AG08395 (cell line): ENCODE measurements around the gene SLC23A1.
A peak's percentile ranks its signal among the peaks of the same experiment; 100 is the strongest.
"Not testable (repeated sequence)": the region's sequence is repeated elsewhere in the genome, so short reads cannot be mapped to it uniquely, and the experiment has no call there.

ENCODE experiments used
- DNase-seq: peaks from one replicate; pipeline ENCODE4 v3.0.0; 2012; ENCODE audit warnings: mixed read lengths, low spot score

Gene SLC23A1

GRCh38 chr5:139389701-139390638 lies 6.9 kb upstream of the SLC23A1 start, which contains the start of gene MZB1:
Gene MZB1 (minus strand): TSS chr5:139389913. CDS start chr5:139389856, 57 bp downstream.
- no peak for DNase-seq

GRCh38 chr5:139388198-139388821 lies 5.2 kb upstream of the SLC23A1 start:
- DNase-seq = peak; percentile 58

- DNase-seq = no peak
These were observed 4.6 kb upstream of the SLC23A1 start for GRCh38 chr5:139387611-139388197.

- DNase-seq = not testable (repeated sequence)
These were observed 3.9 kb upstream of the SLC23A1 start for GRCh38 chr5:139386956-139387355.

GRCh38 chr5:139386050-139386438 lies 2.9 kb upstream of the SLC23A1 start:
- DNase-seq = no peak

GRCh38 chr5:139385061-139386049 lies 2.3 kb upstream of the SLC23A1 start:
- peak; percentile 61 for DNase-seq

- DNase-seq = no peak
These were observed 1.5 kb upstream of the SLC23A1 start for GRCh38 chr5:139384591-139385051.

GRCh38 chr5:139383993-139384590 lies 995 bp upstream of the SLC23A1 start:
- DNase-seq = no peak

- no peak for DNase-seq
These were observed 290 bp downstream of the SLC23A1 start for GRCh38 chr5:139382807-139383206.

- no peak for DNase-seq
These were observed 998 bp downstream of the SLC23A1 start for GRCh38 chr5:139381837-139382761.

GRCh38 chr5:139379626-139380449 lies 3.3 kb downstream of the SLC23A1 start:
- peak; percentile 0 for DNase-seq

GRCh38 chr5:139378941-139379361 lies 4.1 kb downstream of the SLC23A1 start:
- no peak for DNase-seq

GRCh38 chr5:139378101-139378825 lies 4.8 kb downstream of the SLC23A1 start:
- no peak for DNase-seq

- no peak for DNase-seq
These were observed 5.9 kb downstream of the SLC23A1 start for GRCh38 chr5:139377226-139377625.

- no peak for DNase-seq
These were observed 6.7 kb downstream of the SLC23A1 start for GRCh38 chr5:139376364-139376763.

- no peak for DNase-seq
These were observed 8.2 kb downstream of the SLC23A1 start for GRCh38 chr5:139374909-139375308.

- no peak for DNase-seq
These were observed 11.3 kb downstream of the SLC23A1 start for GRCh38 chr5:139371482-139372435.
